Upper lobe of left lung (tissue), 4 donors: ENCODE measurements around the gene HAAO.

Experiments used
- CTCF ChIP-seq, 6 experiments: fragments of 450-650 bp in 4 of 6; fragments of 200-600 bp in 2 of 6; sonication (generic) in 2 of 6; IDR thresholded peaks; one replicate each; pipeline ENCODE4 v1.5.1; 2016 to 2019; ENCODE audit warnings: antibody characterized with exemption in 6 of 6
- POLR2A ChIP-seq, 4 donors: fragments of 450-650 bp; IDR thresholded peaks; one replicate each; pipeline ENCODE4 v1.5.1; 2016 to 2017; ENCODE audit warnings: antibody characterized with exemption in 4 of 4, mild to moderate bottlenecking in 2 of 4

- peak; percentile 21 to 61 (median 39) for TF ChIP-seq CTCF (IDR thresholded peaks at IDR 0.05)
- TF ChIP-seq POLR2A (IDR thresholded peaks at IDR 0.05), result no peak
These were observed 21.9 kb downstream of the HAAO start for GRCh38 chr2:42770288-42771131.
